H1 (cell line): ENCODE data around the gene OSBP2. TPM values are rescaled to one million over a fixed set of nuclear protein-coding genes. Genes with fewer than 3 reads are reported as not detected.

Source experiments
- polyA plus RNA-seq, 7 experiments: library from polyadenylated mRNA; depleted of rRNA in 3 of 7; stranded (reverse) in 5 of 7; unstranded in 2 of 7; fragments of >200 nt in 5 of 7; fragments of 200-250 nt in 2 of 7; gene quantifications; 1 replicate in 5 of 7; 2 replicates in 1 of 7; 4 replicates in 1 of 7; pipeline versions ENCODE4 v1.2.1 to v1.2.3, GENCODE V29; 2011 to 2013; ENCODE audit warnings: missing spikeins in 2 of 7, mixed read lengths in 2 of 7
- total RNA-seq: library from RNA; stranded (reverse); fragmentation: NEBNext Ultra II Directional; extraction: Animal tissue kit (Norgen Biotek cat#: 25700); gene quantifications from 2 replicates; pipeline ENCODE4 v1.2.1, GENCODE V29; 2021
- TF ChIP-seq, protein P1 (sequence below): fragments of 300-600 bp; sonication (generic); IDR thresholded peaks from 2 replicates; pipeline ENCODE4 v1.7.1; 2012; ENCODE audit warnings: low read length, moderate library complexity, mild to moderate bottlenecking, inconsistent platforms; ENCODE audit not compliant: insufficient replicate concordance

Gene OSBP2
- total and polyA plus RNA-seq, 2 of the 8 experiments (the other 6 are each of a cell fraction or from before 2014, with no cell fraction given): 3.4 to 3.7 TPM

GRCh38 chr22:30790366-30790765 lies 95.7 kb downstream of the OSBP2 start (continued):
- TF ChIP-seq, protein P1, sequence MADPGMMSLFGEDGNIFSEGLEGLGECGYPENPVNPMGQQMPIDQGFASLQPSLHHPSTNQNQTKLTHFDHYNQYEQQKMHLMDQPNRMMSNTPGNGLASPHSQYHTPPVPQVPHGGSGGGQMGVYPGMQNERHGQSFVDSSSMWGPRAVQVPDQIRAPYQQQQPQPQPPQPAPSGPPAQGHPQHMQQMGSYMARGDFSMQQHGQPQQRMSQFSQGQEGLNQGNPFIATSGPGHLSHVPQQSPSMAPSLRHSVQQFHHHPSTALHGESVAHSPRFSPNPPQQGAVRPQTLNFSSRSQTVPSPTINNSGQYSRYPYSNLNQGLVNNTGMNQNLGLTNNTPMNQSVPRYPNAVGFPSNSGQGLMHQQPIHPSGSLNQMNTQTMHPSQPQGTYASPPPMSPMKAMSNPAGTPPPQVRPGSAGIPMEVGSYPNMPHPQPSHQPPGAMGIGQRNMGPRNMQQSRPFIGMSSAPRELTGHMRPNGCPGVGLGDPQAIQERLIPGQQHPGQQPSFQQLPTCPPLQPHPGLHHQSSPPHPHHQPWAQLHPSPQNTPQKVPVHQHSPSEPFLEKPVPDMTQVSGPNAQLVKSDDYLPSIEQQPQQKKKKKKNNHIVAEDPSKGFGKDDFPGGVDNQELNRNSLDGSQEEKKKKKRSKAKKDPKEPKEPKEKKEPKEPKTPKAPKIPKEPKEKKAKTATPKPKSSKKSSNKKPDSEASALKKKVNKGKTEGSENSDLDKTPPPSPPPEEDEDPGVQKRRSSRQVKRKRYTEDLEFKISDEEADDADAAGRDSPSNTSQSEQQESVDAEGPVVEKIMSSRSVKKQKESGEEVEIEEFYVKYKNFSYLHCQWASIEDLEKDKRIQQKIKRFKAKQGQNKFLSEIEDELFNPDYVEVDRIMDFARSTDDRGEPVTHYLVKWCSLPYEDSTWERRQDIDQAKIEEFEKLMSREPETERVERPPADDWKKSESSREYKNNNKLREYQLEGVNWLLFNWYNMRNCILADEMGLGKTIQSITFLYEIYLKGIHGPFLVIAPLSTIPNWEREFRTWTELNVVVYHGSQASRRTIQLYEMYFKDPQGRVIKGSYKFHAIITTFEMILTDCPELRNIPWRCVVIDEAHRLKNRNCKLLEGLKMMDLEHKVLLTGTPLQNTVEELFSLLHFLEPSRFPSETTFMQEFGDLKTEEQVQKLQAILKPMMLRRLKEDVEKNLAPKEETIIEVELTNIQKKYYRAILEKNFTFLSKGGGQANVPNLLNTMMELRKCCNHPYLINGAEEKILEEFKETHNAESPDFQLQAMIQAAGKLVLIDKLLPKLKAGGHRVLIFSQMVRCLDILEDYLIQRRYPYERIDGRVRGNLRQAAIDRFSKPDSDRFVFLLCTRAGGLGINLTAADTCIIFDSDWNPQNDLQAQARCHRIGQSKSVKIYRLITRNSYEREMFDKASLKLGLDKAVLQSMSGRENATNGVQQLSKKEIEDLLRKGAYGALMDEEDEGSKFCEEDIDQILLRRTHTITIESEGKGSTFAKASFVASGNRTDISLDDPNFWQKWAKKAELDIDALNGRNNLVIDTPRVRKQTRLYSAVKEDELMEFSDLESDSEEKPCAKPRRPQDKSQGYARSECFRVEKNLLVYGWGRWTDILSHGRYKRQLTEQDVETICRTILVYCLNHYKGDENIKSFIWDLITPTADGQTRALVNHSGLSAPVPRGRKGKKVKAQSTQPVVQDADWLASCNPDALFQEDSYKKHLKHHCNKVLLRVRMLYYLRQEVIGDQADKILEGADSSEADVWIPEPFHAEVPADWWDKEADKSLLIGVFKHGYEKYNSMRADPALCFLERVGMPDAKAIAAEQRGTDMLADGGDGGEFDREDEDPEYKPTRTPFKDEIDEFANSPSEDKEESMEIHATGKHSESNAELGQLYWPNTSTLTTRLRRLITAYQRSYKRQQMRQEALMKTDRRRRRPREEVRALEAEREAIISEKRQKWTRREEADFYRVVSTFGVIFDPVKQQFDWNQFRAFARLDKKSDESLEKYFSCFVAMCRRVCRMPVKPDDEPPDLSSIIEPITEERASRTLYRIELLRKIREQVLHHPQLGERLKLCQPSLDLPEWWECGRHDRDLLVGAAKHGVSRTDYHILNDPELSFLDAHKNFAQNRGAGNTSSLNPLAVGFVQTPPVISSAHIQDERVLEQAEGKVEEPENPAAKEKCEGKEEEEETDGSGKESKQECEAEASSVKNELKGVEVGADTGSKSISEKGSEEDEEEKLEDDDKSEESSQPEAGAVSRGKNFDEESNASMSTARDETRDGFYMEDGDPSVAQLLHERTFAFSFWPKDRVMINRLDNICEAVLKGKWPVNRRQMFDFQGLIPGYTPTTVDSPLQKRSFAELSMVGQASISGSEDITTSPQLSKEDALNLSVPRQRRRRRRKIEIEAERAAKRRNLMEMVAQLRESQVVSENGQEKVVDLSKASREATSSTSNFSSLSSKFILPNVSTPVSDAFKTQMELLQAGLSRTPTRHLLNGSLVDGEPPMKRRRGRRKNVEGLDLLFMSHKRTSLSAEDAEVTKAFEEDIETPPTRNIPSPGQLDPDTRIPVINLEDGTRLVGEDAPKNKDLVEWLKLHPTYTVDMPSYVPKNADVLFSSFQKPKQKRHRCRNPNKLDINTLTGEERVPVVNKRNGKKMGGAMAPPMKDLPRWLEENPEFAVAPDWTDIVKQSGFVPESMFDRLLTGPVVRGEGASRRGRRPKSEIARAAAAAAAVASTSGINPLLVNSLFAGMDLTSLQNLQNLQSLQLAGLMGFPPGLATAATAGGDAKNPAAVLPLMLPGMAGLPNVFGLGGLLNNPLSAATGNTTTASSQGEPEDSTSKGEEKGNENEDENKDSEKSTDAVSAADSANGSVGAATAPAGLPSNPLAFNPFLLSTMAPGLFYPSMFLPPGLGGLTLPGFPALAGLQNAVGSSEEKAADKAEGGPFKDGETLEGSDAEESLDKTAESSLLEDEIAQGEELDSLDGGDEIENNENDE: no peak
